Ascending aorta (tissue), 2 donors: ENCODE data around the gene FOXL2. TPM values are rescaled to one million over a fixed set of nuclear protein-coding genes. Genes with fewer than 3 reads are reported as not detected.
"Not testable (repeated sequence)": the region's sequence is repeated elsewhere in the genome, so short reads cannot be mapped to it uniquely, and the experiment has no call there.

Experiments
- DNase-seq, 2 donors: peaks; one replicate each; pipeline ENCODE4 v3.0.0-alpha.2; 2019; ENCODE audit warnings: low spot score in 2 of 2
- H3K27ac ChIP-seq, 2 donors: fragments of 200-600 bp; sonication (generic); one replicate each; pipeline ENCODE4 v1.5.1; 2016 to 2017; ENCODE audit warnings: mild to moderate bottlenecking in 1 of 2
- H3K27me3 ChIP-seq: fragments of 200-600 bp; sonication (generic); one replicate; pipeline ENCODE4 v1.5.1; 2017
- H3K36me3 ChIP-seq, 2 donors: fragments of 200-600 bp; sonication (generic); one replicate each; pipeline ENCODE4 v1.5.1; 2016
- H3K4me1 ChIP-seq, 2 donors: fragments of 200-600 bp; sonication (generic); one replicate each; pipeline ENCODE4 v1.5.1; 2016 to 2017; ENCODE audit warnings: mild to moderate bottlenecking in 1 of 2
- H3K4me3 ChIP-seq, 2 donors: fragments of 200-600 bp; sonication (generic); one replicate each; pipeline ENCODE4 v1.5.1; 2016 to 2017; ENCODE audit warnings: mild to moderate bottlenecking in 1 of 2
- H3K9me3 ChIP-seq, 2 donors: fragments of 200-600 bp; sonication (generic); one replicate each; pipeline ENCODE4 v1.5.1; 2016
- CTCF ChIP-seq, 3 experiments: fragments of 200-600 bp in 2 of 3; fragments of 450-650 bp in 1 of 3; sonication (generic) in 2 of 3; IDR thresholded peaks; one replicate each; pipeline ENCODE4 v1.5.1; 2016 to 2019; ENCODE audit warnings: antibody characterized with exemption in 3 of 3, mild to moderate bottlenecking in 1 of 3, moderate library complexity in 1 of 3
- intact Hi-C: fragments of 100-400 bp; cut with DNase I; formaldehyde crosslinking; loops from one replicate; pipeline ENCODE4 v1.15.1; 2023
- total RNA-seq: library from RNA; depleted of rRNA; stranded (reverse); fragments of >200 nt; gene quantifications from one replicate; pipeline ENCODE4 v1.1.0, GENCODE V29; 2016

The FOXL2 gene
- total RNA-seq, 1 donor from 2014 or later: not detected

GRCh38 chr3:138933068-138933668, 13.8 kb downstream of the FOXL2 start:
- Histone ChIP-seq H3K9me3 (no peaks in the 10 kb centered on the region), H3K4me1 (peaks cover 0 to 20% of the 10 kb centered on the region in 2 donors), H3K27ac (no peak overlapping the region), H3K4me3 (no peak overlapping the region), H3K36me3 (no peaks in the 10 kb centered on the region), H3K27me3 (peaks cover 11% of the 10 kb centered on the region)
- TF ChIP-seq CTCF (IDR thresholded peaks at IDR 0.05): no peak
- DNase-seq: no peak
- intact Hi-C loops: no loop called here

GRCh38 chr3:138928727-138929372, 18.1 kb downstream of the FOXL2 start:
- no peaks in the 10 kb centered on the region for H3K9me3 ChIP-seq
- DNase-seq: no peak
- no peak overlapping the region for H3K27ac ChIP-seq
- no peaks in the 10 kb centered on the region for H3K27me3 ChIP-seq
- no peaks in the 10 kb centered on the region for H3K4me1 ChIP-seq
- intact Hi-C loops: loop anchor here (10.0 kb wide), 2 partner anchors 744 to 814 kb away; partner anchors contain the start of genes ARMC8 and DZIP1L
- TF ChIP-seq CTCF (IDR thresholded peaks at IDR 0.05): no peak
- no peaks in the 10 kb centered on the region for H3K36me3 ChIP-seq
- no peak overlapping the region for H3K4me3 ChIP-seq

- Histone ChIP-seq H3K27ac (no peak overlapping the region), H3K27me3 (no peaks in the 10 kb centered on the region), H3K36me3 (no peaks in the 10 kb centered on the region), H3K9me3 (no peaks in the 10 kb centered on the region), H3K4me3 (no peak overlapping the region), H3K4me1 (peaks cover 0 to 2% of the 10 kb centered on the region in 2 donors)
- peak; percentile 41 to 87 for DNase-seq
- TF ChIP-seq CTCF (IDR thresholded peaks at IDR 0.05): peak; percentile 42 to 76 (median 72)
- intact Hi-C loops: loop anchor here (2.0 to 10.0 kb wide), 4 partner anchors 507 to 809 kb away; partner anchors contain the start of genes ARMC8, DZIP1L and NME9
Measured at GRCh38 chr3:138923531-138923994, 23.4 kb downstream of the FOXL2 start.

- H3K9me3 ChIP-seq, H3K36me3 ChIP-seq, DNase-seq, H3K4me3 ChIP-seq, H3K27me3 ChIP-seq, H3K4me1 ChIP-seq: not testable (repeated sequence)
- intact Hi-C loops: loop anchor here (2.0 to 10.0 kb wide), 4 partner anchors 506 to 808 kb away; partner anchors contain the start of genes ARMC8, DZIP1L and NME9
- peak overlapping the region; percentile 57 to 69 for H3K27ac ChIP-seq
Measured at GRCh38 chr3:138922400-138922799, 24.5 kb downstream of the FOXL2 start.

- no peaks in the 10 kb centered on the region for H3K36me3 ChIP-seq
- no peaks in the 10 kb centered on the region for H3K27me3 ChIP-seq
- DNase-seq: no peak
- H3K27ac ChIP-seq: peak overlapping the region; percentile 57 to 69
- TF ChIP-seq CTCF (IDR thresholded peaks at IDR 0.05): no peak
- H3K9me3 ChIP-seq: no peaks in the 10 kb centered on the region
- intact Hi-C loops: loop anchor here (2.0 to 10.0 kb wide), 4 partner anchors 505 to 807 kb away; partner anchors contain the start of genes ARMC8, DZIP1L and NME9
- peaks cover 0 to 2% of the 10 kb centered on the region in 2 donors for H3K4me1 ChIP-seq
- no peak overlapping the region for H3K4me3 ChIP-seq
Measured at GRCh38 chr3:138921316-138922292, 25.3 kb downstream of the FOXL2 start.
